Stomach (tissue), 9 donors: ENCODE data around the gene PRUNE1. TPM values are rescaled to one million over a fixed set of nuclear protein-coding genes. Genes with fewer than 3 reads are reported as not detected.

Experiments
- DNase-seq, 2 donors: peaks; one replicate each; pipeline versions ENCODE4 v3.0.0 to v3.0.0-alpha.2; 2013 to 2019
- H3K27ac ChIP-seq, 5 donors: fragments of 200-600 bp in 4 of 5; sonication (generic) in 4 of 5; one replicate each; pipeline ENCODE4 v1.5.1; 2013 to 2019; ENCODE audit warnings: mild to moderate bottlenecking in 1 of 5, moderate library complexity in 1 of 5
- H3K27me3 ChIP-seq, 3 donors: fragments of 200-600 bp; sonication (generic); one replicate each; pipeline ENCODE4 v1.5.1; 2017 to 2019; ENCODE audit warnings: mixed run types in 1 of 3
- H3K36me3 ChIP-seq, 4 donors: fragments of 200-600 bp; sonication (generic); 1 replicate in 3 of 4; 2 replicates in 1 of 4; pipeline ENCODE4 v1.5.1; 2016 to 2019
- H3K4me1 ChIP-seq, 4 donors: fragments of 200-600 bp; sonication (generic); one replicate each; pipeline ENCODE4 v1.5.1; 2016 to 2019
- H3K4me3 ChIP-seq, 4 donors: fragments of 200-600 bp; sonication (generic) in 3 of 4; one replicate each; pipeline ENCODE4 v1.5.1; 2016 to 2019; ENCODE audit warnings: mild to moderate bottlenecking in 1 of 4
- H3K9me3 ChIP-seq, 4 donors: fragments of 200-600 bp; sonication (generic); one replicate each; pipeline ENCODE4 v1.5.1; 2016 to 2019
- CTCF ChIP-seq, 7 experiments: fragments of 450-650 bp in 4 of 7; fragments of 200-600 bp in 3 of 7; sonication (generic) in 3 of 7; IDR thresholded peaks; one replicate each; pipeline ENCODE4 v1.5.1; 2016 to 2019; ENCODE audit warnings: antibody characterized with exemption in 7 of 7, control low read depth in 2 of 7, mild to moderate bottlenecking in 1 of 7
- EP300 ChIP-seq: sonication (generic); formaldehyde crosslinking; IDR thresholded peaks from one replicate; pipeline ENCODE4 v1.6.1; 2017; ENCODE audit warnings: antibody characterized with exemption
- POLR2A ChIP-seq, 4 donors: fragments of 450-650 bp; IDR thresholded peaks; one replicate each; pipeline ENCODE4 v1.6.1; 2016; ENCODE audit warnings: antibody characterized with exemption in 4 of 4, control low read depth in 2 of 4, mild to moderate bottlenecking in 1 of 4, moderate library complexity in 1 of 4
- POLR2AphosphoS5 ChIP-seq, 3 donors: sonication (generic); formaldehyde crosslinking; IDR thresholded peaks; one replicate each; pipeline ENCODE4 v1.6.1; 2016; ENCODE audit warnings: antibody characterized with exemption in 3 of 3
- WGBS, 5 donors: extraction: QIAGEN DNeasy Blood & Tissue Kit in 3 of 5; methylation state at CpG; one replicate each; pipeline versions ENCODE4 v1.1.5 to v1.1.7; 2013 to 2018; 5-methylcytosine and 5-hydroxymethylcytosine counted together
- intact Hi-C: fragments of 100-400 bp; cut with DNase I; formaldehyde crosslinking; loops from one replicate; pipeline ENCODE4 v1.15.1; 2023; ENCODE audit warnings: low total_unique reads
- polyA plus RNA-seq, 3 donors: library from polyadenylated mRNA; stranded (reverse); fragments of 200-250 nt; gene quantifications; one replicate each; pipeline ENCODE4 v1.2.3, GENCODE V29; 2013
- total RNA-seq, 5 donors: library from RNA; depleted of rRNA; stranded (reverse); fragments of >200 nt; gene quantifications; one replicate each; pipeline versions ENCODE4 v1.1.0 to v1.2.3, GENCODE V29; 2014 to 2016
- donor health status: healthy with polysubstance abuse.
- donor health status: Bipolar disorder and iron deficiency.
- donor health status: healthy.

Gene PRUNE1
- total and polyA plus RNA-seq, 8 donors = 2.9 to 118 (median 13.7) TPM

GRCh38 chr1:151003180-151003579 lies 5.1 kb upstream of the PRUNE1 start:
- Histone ChIP-seq H3K36me3 (peaks cover 20 to 44% (median 42%) of the 10 kb centered on the region in 4 donors), H3K27ac (peak overlapping the region in 4 of 5 donors; percentile 31 to 92 (median 90)), H3K4me1 (peaks cover 29 to 70% (median 54%) of the 10 kb centered on the region in 4 donors), H3K4me3 (peak overlapping the region in 3 of 4 donors; percentile 58 to 72 (median 60)), H3K27me3 (no peaks in the 10 kb centered on the region), H3K9me3 (no peaks in the 10 kb centered on the region)
- DNase-seq = no peak
- TF ChIP-seq EP300 = no peak
- TF ChIP-seq POLR2AphosphoS5 (IDR thresholded peaks at IDR 0.05) = no peak
- no peak for TF ChIP-seq CTCF (IDR thresholded peaks at IDR 0.05)
- no peak for TF ChIP-seq POLR2A (IDR thresholded peaks at IDR 0.05)
- intact Hi-C loops = no loop called here

- Histone ChIP-seq H3K27me3 (no peaks in the 10 kb centered on the region), H3K9me3 (no peaks in the 10 kb centered on the region), H3K4me3 (peak overlapping the region; percentile 55 to 72 (median 59)), H3K27ac (peak overlapping the region; percentile 89 to 92 (median 89)), H3K4me1 (peaks cover 40 to 83% (median 73%) of the 10 kb centered on the region in 4 donors), H3K36me3 (peaks cover 7 to 17% (median 16%) of the 10 kb centered on the region in 4 donors)
- intact Hi-C loops = no loop called here
- WGBS, 5 donors = 5 to 14% (median 9%) methylated on average over 4 of the region's 4 CpGs
- TF ChIP-seq POLR2A (IDR thresholded peaks at IDR 0.05) (no peak), EP300 (no peak), POLR2AphosphoS5 (IDR thresholded peaks at IDR 0.05) (no peak), CTCF (IDR thresholded peaks at IDR 0.05) (no peak)
- DNase-seq = peak in 1 of 2 donors; percentile 34
These were observed 2.4 kb upstream of the PRUNE1 start for GRCh38 chr1:151005729-151006319.

- TF ChIP-seq POLR2AphosphoS5 (IDR thresholded peaks at IDR 0.05) (peak; percentile 68 to 94 (median 88)), POLR2A (IDR thresholded peaks at IDR 0.05) (peak in 1 of 4 donors; percentile 27), CTCF (IDR thresholded peaks at IDR 0.05) (peak in 4 of 7 experiments; percentile 33 to 47 (median 42)), EP300 (no peak)
- peaks cover 7 to 11% (median 9%) of the 10 kb centered on the region in 4 donors for H3K36me3 ChIP-seq
- H3K9me3 ChIP-seq = no peaks in the 10 kb centered on the region
- H3K27ac ChIP-seq = peak within 1 kb of the TSS; percentile 89 to 92 (median 89)
- intact Hi-C loops = no loop called here
- peak within 1 kb of the TSS; percentile 58 to 72 (median 63) for H3K4me3 ChIP-seq
- no peaks in the 10 kb centered on the region for H3K27me3 ChIP-seq
- peak; percentile 77 to 93 for DNase-seq
- H3K4me1 ChIP-seq = peaks cover 40 to 89% (median 75%) of the 10 kb centered on the region in 4 donors
- 1 to 3% (median 1%) methylated on average over 18 of the region's 18 CpGs for WGBS, 5 donors
These were observed 1.8 kb upstream of the PRUNE1 start, which contains the start of gene MINDY1 for GRCh38 chr1:151006327-151007052. Gene MINDY1, minus strand, starts transcription at chr1:151006902. Its CDS starts 4,285 bp downstream, at chr1:151002617.

GRCh38 chr1:151007853-151008243 lies 401 bp upstream of the PRUNE1 start:
- Histone ChIP-seq H3K9me3 (no peaks in the 10 kb centered on the region), H3K4me3 (peak overlapping the region; percentile 58 to 73 (median 69)), H3K27ac (peak overlapping the region; percentile 78 to 92 (median 89)), H3K4me1 (peaks cover 43 to 87% (median 74%) of the 10 kb centered on the region in 4 donors), H3K27me3 (no peaks in the 10 kb centered on the region), H3K36me3 (no peaks in the 10 kb centered on the region)
- WGBS, 5 donors = 7 to 13% (median 10%) methylated on average over 4 of the region's 4 CpGs
- intact Hi-C loops = no loop called here
- DNase-seq = no peak
- no peak for TF ChIP-seq POLR2AphosphoS5 (IDR thresholded peaks at IDR 0.05)
- no peak for TF ChIP-seq EP300
- TF ChIP-seq CTCF (IDR thresholded peaks at IDR 0.05) = no peak
- no peak for TF ChIP-seq POLR2A (IDR thresholded peaks at IDR 0.05)
